H9 (cell line): ENCODE data around the gene SPTBN5. TPM values are rescaled to one million over a fixed set of nuclear protein-coding genes. Genes with fewer than 3 reads are reported as not detected.

Experiments
- DNase-seq: peaks from one replicate; pipeline ENCODE4 v3.0.0-alpha.2; 2017
- H2AFZ ChIP-seq: one replicate; pipeline ENCODE4 v1.6.1; 2013; ENCODE audit warnings: mild to moderate bottlenecking, low read length, control low read depth, moderate library complexity
- H2AK5ac ChIP-seq: 2 replicates; pipeline ENCODE4 v1.6.1; 2013; ENCODE audit warnings: low read length, control low read depth, mixed read lengths; ENCODE audit not compliant: insufficient read length
- H2BK120ac ChIP-seq: one replicate; pipeline ENCODE4 v1.6.1; 2013; ENCODE audit warnings: low read depth, mild to moderate bottlenecking, low read length, control low read depth, inconsistent platforms; ENCODE audit not compliant: poor library complexity, severe bottlenecking
- H2BK12ac ChIP-seq: 2 replicates; pipeline ENCODE4 v1.6.1; 2013; ENCODE audit warnings: low read length, control low read depth, mixed read lengths, low read depth; ENCODE audit not compliant: insufficient read length
- H2BK15ac ChIP-seq: 2 replicates; pipeline ENCODE4 v1.6.1; 2013; ENCODE audit warnings: low read depth, low read length, control low read depth
- H2BK20ac ChIP-seq: one replicate; pipeline ENCODE4 v1.6.1; 2013; ENCODE audit warnings: low read depth, mild to moderate bottlenecking, low read length, control low read depth, inconsistent platforms; ENCODE audit not compliant: poor library complexity, severe bottlenecking
- H2BK5ac ChIP-seq: 2 replicates; pipeline ENCODE4 v1.6.1; 2013; ENCODE audit warnings: low read length, control low read depth, mixed read lengths; ENCODE audit not compliant: insufficient read length
- H3K14ac ChIP-seq: 2 replicates; pipeline ENCODE4 v1.6.1; 2013; ENCODE audit warnings: low read length, control low read depth; ENCODE audit not compliant: insufficient read depth
- H3K18ac ChIP-seq: 2 replicates; pipeline ENCODE4 v1.6.1; 2013; ENCODE audit warnings: low read depth, mild to moderate bottlenecking, mixed read lengths, low read length, control low read depth; ENCODE audit not compliant: insufficient read length
- H3K23ac ChIP-seq: 2 replicates; pipeline ENCODE4 v1.6.1; 2013; ENCODE audit warnings: low read length, control low read depth, mixed read lengths, low read depth; ENCODE audit not compliant: insufficient read length
- H3K23me2 ChIP-seq: 2 replicates; pipeline ENCODE4 v1.6.1; 2013; ENCODE audit warnings: low read depth, mild to moderate bottlenecking, mixed read lengths, low read length, control low read depth; ENCODE audit not compliant: insufficient read length, poor library complexity, severe bottlenecking
- H3K27ac ChIP-seq: 2 replicates; pipeline ENCODE4 v1.5.1; 2013; ENCODE audit warnings: low read length, control low read depth, mixed read lengths, low read depth; ENCODE audit not compliant: insufficient read length
- H3K27me3 ChIP-seq: 2 replicates; pipeline ENCODE4 v1.6.1; 2013; ENCODE audit warnings: low read length, control low read depth, inconsistent platforms; ENCODE audit not compliant: insufficient read depth
- H3K4ac ChIP-seq: 2 replicates; pipeline ENCODE4 v1.6.1; 2013; ENCODE audit warnings: low read depth, mild to moderate bottlenecking, control low read depth, inconsistent platforms, low read length, moderate library complexity
- H3K4me1 ChIP-seq: 2 replicates; pipeline ENCODE4 v1.6.1; 2013; ENCODE audit warnings: low read length, control low read depth, inconsistent platforms; ENCODE audit not compliant: insufficient read depth
- H3K4me2 ChIP-seq: 2 replicates; pipeline ENCODE4 v1.6.1; 2013; ENCODE audit warnings: low read length, control low read depth, mixed read lengths; ENCODE audit not compliant: insufficient read length, insufficient read depth
- H3K56ac ChIP-seq: 2 replicates; pipeline ENCODE4 v1.6.1; 2013; ENCODE audit warnings: low read depth, mild to moderate bottlenecking, mixed read lengths, low read length, control low read depth; ENCODE audit not compliant: insufficient read length
- H3K79me1 ChIP-seq: 2 replicates; pipeline ENCODE4 v1.6.1; 2013; ENCODE audit warnings: low read depth, mild to moderate bottlenecking, moderate library complexity, low read length, control low read depth, inconsistent platforms; ENCODE audit not compliant: insufficient read depth, poor library complexity, severe bottlenecking
- H3K79me2 ChIP-seq: 2 replicates; pipeline ENCODE4 v1.6.1; 2013; ENCODE audit warnings: low read length, control low read depth, inconsistent platforms; ENCODE audit not compliant: insufficient read depth
- H3K9ac ChIP-seq: 2 replicates; pipeline ENCODE4 v1.6.1; 2013; ENCODE audit warnings: low read length, control low read depth, mixed read lengths; ENCODE audit not compliant: insufficient read length; ENCODE audit errors: extremely low read depth
- H3K9me3 ChIP-seq: one replicate; pipeline ENCODE4 v1.6.1; 2013; ENCODE audit warnings: low read depth, low read length, inconsistent platforms; ENCODE audit not compliant: control insufficient read depth
- H3T11ph ChIP-seq: one replicate; pipeline ENCODE4 v1.6.1; 2013; ENCODE audit warnings: mild to moderate bottlenecking, low read length, control low read depth, inconsistent platforms
- H4K20me1 ChIP-seq: one replicate; pipeline ENCODE4 v1.6.1; 2013; ENCODE audit not compliant: control insufficient read depth, insufficient read length, insufficient read depth
- H4K5ac ChIP-seq: 2 replicates; pipeline ENCODE4 v1.6.1; 2013; ENCODE audit warnings: low read depth, mild to moderate bottlenecking, mixed read lengths, low read length, control low read depth; ENCODE audit not compliant: insufficient read length
- H4K8ac ChIP-seq: replicated peaks from 2 replicates; pipeline ENCODE4 v1.6.1; 2013; ENCODE audit warnings: low read length, control low read depth, mixed read lengths, low read depth; ENCODE audit not compliant: insufficient read length
- H4K91ac ChIP-seq: 2 replicates; pipeline ENCODE4 v1.6.1; 2013; ENCODE audit warnings: low read depth, mild to moderate bottlenecking, moderate library complexity, mixed read lengths, low read length, control low read depth; ENCODE audit not compliant: insufficient read length
- H3K27ac Mint-ChIP-seq, 3 experiments: 2 replicates in 2 of 3; 3 replicates in 1 of 3; pipeline ENCODE4 v1.8.0; 2020 to 2021; ENCODE audit warnings: mixed read lengths in 3 of 3, mild to moderate bottlenecking in 1 of 3, moderate library complexity in 1 of 3
- H3K27me3 Mint-ChIP-seq: 2 replicates; pipeline ENCODE4 v1.8.0; 2021; ENCODE audit warnings: low read depth, mild to moderate bottlenecking, moderate library complexity, mixed read lengths
- H3K36me3 Mint-ChIP-seq, 3 experiments: 2 replicates in 2 of 3; 3 replicates in 1 of 3; pipeline ENCODE4 v1.8.0; 2020 to 2021; ENCODE audit warnings: low read depth in 3 of 3, mixed read lengths in 3 of 3; ENCODE audit not compliant: insufficient read depth in 1 of 3
- H3K4me1 Mint-ChIP-seq, 2 experiments: 2 replicates each; pipeline ENCODE4 v1.8.0; 2020; ENCODE audit warnings: mixed read lengths in 2 of 2
- H3K4me3 Mint-ChIP-seq, 2 experiments: 2 replicates in 1 of 2; 3 replicates in 1 of 2; pipeline ENCODE4 v1.8.0; 2020 to 2021; ENCODE audit warnings: mild to moderate bottlenecking in 2 of 2, mixed read lengths in 2 of 2, moderate library complexity in 1 of 2
- H3K9me3 Mint-ChIP-seq, 2 experiments: 2 replicates in 1 of 2; 3 replicates in 1 of 2; pipeline ENCODE4 v1.8.0; 2020; ENCODE audit warnings: mild to moderate bottlenecking in 2 of 2, mixed read lengths in 2 of 2, moderate library complexity in 1 of 2
- CTCF ChIP-seq: fragments of 200-600 bp; sonication (generic); conservative IDR thresholded peaks from 3 replicates; pipeline ENCODE4 v1.8.0; 2021; ENCODE audit warnings: antibody characterized with exemption, mild to moderate bottlenecking
- WGBS: extraction: QIAGEN DNeasy Blood & Tissue Kit; methylation state at CpG from one replicate; pipeline ENCODE4 v1.1.7; 2013; ENCODE audit warnings: missing lambda C conversion rate, low lambda C conversion rate, mixed read lengths; ENCODE audit not compliant: insufficient read length; ENCODE audit errors: extremely low coverage; 5-methylcytosine and 5-hydroxymethylcytosine counted together
- total RNA-seq: library from RNA; stranded (reverse); gene quantifications from 2 replicates; pipeline ENCODE4 v1.2.1, GENCODE V29; 2021

SPTBN5 gene
- total RNA-seq, 1 experiment from 2014 or later, result 0.90 TPM

DNA sequence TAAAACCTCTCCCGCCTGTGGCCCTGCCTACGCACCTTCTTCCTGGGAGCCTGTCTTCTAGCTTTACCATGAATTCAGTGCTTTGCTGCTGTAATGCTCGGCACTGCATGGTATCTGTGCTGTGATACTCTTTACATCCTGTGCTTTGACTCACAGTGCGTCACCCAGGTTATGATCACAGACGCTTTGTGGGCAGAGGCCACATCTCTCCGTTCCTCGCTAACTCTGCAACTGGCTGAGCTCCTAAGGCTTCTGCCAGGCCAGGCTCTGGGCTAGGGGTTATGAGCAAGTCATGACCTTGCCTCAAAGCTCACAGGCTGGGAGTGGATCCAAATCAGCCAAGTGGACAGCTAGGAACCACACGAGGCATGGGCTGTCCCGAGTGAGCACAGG is 23.2 kb downstream of the SPTBN5 start:
- Histone ChIP-seq H3K4me2 (no peak overlapping the region), H2BK5ac (no peak overlapping the region), H2AK5ac (no peak overlapping the region), H3K4ac (no peak overlapping the region), H3K9ac (no peak overlapping the region), H3K9me3 (no peaks in the 10 kb centered on the region), H2BK12ac (no peak overlapping the region), H2BK120ac (no peak overlapping the region), H4K5ac (no peak overlapping the region), H3K14ac (no peak overlapping the region), H4K91ac (no peak overlapping the region), H3K23me2 (no peaks in the 10 kb centered on the region), H3K79me1 (no peaks in the 10 kb centered on the region), H3K27me3 (no peaks in the 10 kb centered on the region), H3K23ac (no peak overlapping the region), H4K20me1 (no peaks in the 10 kb centered on the region), H3T11ph (no peak overlapping the region), H2BK15ac (no peak overlapping the region), H3K27ac (no peak overlapping the region), H3K79me2 (no peaks in the 10 kb centered on the region), H2AFZ (no peak overlapping the region), H4K8ac (no peak overlapping the region), H3K4me1 (no peaks in the 10 kb centered on the region), H3K18ac (no peak overlapping the region), H2BK20ac (no peak overlapping the region), H3K56ac (no peak overlapping the region)
- Mint-ChIP-seq H3K4me1 (peaks cover 0 to 2% of the 10 kb centered on the region in 2 experiments; a peak in 1 of 4 replicates), H3K27me3 (peaks cover 2% of the 10 kb centered on the region; the same call in 1 of the 2 replicates), H3K36me3 (no peaks in the 10 kb centered on the region), H3K9me3 (no peaks in the 10 kb centered on the region; a peak in 1 of 5 replicates), H3K4me3 (no peak overlapping the region; a peak in 1 of 5 replicates), H3K27ac (peak overlapping the region in 1 of 3 experiments; percentile 9; a peak in 2 of 7 replicates)
- no CpG with 5 or more reads among the region's 9 CpGs for WGBS
- no peak for TF ChIP-seq CTCF
- DNase-seq, result no peak
